HAP-1 (cell line): ENCODE measurements around the gene GLDC.

Experiments used
- DNase-seq, 2 experiments: peaks; one replicate each; pipeline ENCODE4 v3.0.0-alpha.2; 2016 to 2020; ENCODE audit warnings: low spot score in 2 of 2
- H3K27me3 ChIP-seq: fragments of 250-450 bp; sonication (Bioruptor Pico); 2 replicates; pipeline ENCODE4 v1.5.1; 2020; ENCODE audit warnings: low read depth, mild to moderate bottlenecking, moderate library complexity
- H3K36me3 ChIP-seq: fragments of 250-450 bp; sonication (Bioruptor Pico); replicated peaks from 2 replicates; pipeline ENCODE4 v1.5.1; 2020; ENCODE audit warnings: mild to moderate bottlenecking
- H3K4me1 ChIP-seq: fragments of 250-450 bp; sonication (Bioruptor Pico); 2 replicates; pipeline ENCODE4 v1.5.1; 2020; ENCODE audit warnings: mild to moderate bottlenecking
- H3K4me3 ChIP-seq: fragments of 250-450 bp; sonication (Bioruptor Pico); 2 replicates; pipeline ENCODE4 v1.5.1; 2020; ENCODE audit warnings: mild to moderate bottlenecking, moderate library complexity
- H3K9me3 ChIP-seq: fragments of 250-450 bp; sonication (Bioruptor Pico); 2 replicates; pipeline ENCODE4 v1.5.1; 2020; ENCODE audit warnings: mild to moderate bottlenecking, moderate library complexity
- in situ Hi-C: fragments of 300-500 bp; cut with MboI; formaldehyde crosslinking; loops from 3 replicates; pipeline ENCODE4 v1.14.3; 2020; ENCODE audit warnings: low sequenced_read_pairs, inconsistent platforms, mixed read lengths

GLDC gene

GRCh38 chr9:6590772-6591384 lies 54.7 kb downstream of the GLDC start:
- Histone ChIP-seq H3K27me3 (no peaks in the 10 kb centered on the region), H3K4me1 (peaks cover 5% of the 10 kb centered on the region), H3K36me3 (no peaks in the 10 kb centered on the region), H3K9me3 (no peaks in the 10 kb centered on the region), H3K4me3 (no peak overlapping the region)
- DNase-seq, result no peak
- in situ Hi-C loops, result no loop called here

GRCh38 chr9:6590334-6590733 lies 55.2 kb downstream of the GLDC start:
- peaks cover 5% of the 10 kb centered on the region for H3K4me1 ChIP-seq
- no peak overlapping the region for H3K4me3 ChIP-seq
- H3K27me3 ChIP-seq, result no peaks in the 10 kb centered on the region
- H3K36me3 ChIP-seq, result no peaks in the 10 kb centered on the region
- in situ Hi-C loops, result no loop called here
- no peaks in the 10 kb centered on the region for H3K9me3 ChIP-seq
- DNase-seq, result no peak

GRCh38 chr9:6584881-6585597 lies 60.5 kb downstream of the GLDC start:
- peak in 1 of 2 experiments; percentile 21 for DNase-seq
- H3K4me1 ChIP-seq, result peaks cover 5% of the 10 kb centered on the region
- in situ Hi-C loops, result no loop called here
- no peak overlapping the region for H3K4me3 ChIP-seq
- H3K36me3 ChIP-seq, result no peaks in the 10 kb centered on the region
- H3K27me3 ChIP-seq, result no peaks in the 10 kb centered on the region
- H3K9me3 ChIP-seq, result no peaks in the 10 kb centered on the region

GRCh38 chr9:6581253-6581652 lies 64.3 kb downstream of the GLDC start:
- H3K36me3 ChIP-seq, result no peaks in the 10 kb centered on the region
- no peaks in the 10 kb centered on the region for H3K27me3 ChIP-seq
- H3K4me3 ChIP-seq, result no peak overlapping the region
- in situ Hi-C loops, result no loop called here
- no peak for DNase-seq
- H3K9me3 ChIP-seq, result no peaks in the 10 kb centered on the region
- no peaks in the 10 kb centered on the region for H3K4me1 ChIP-seq

GRCh38 chr9:6579613-6580012 lies 65.9 kb downstream of the GLDC start:
- Histone ChIP-seq H3K36me3 (no peaks in the 10 kb centered on the region), H3K4me1 (no peaks in the 10 kb centered on the region), H3K27me3 (no peaks in the 10 kb centered on the region), H3K9me3 (no peaks in the 10 kb centered on the region), H3K4me3 (no peak overlapping the region)
- in situ Hi-C loops, result no loop called here
- no peak for DNase-seq

- Histone ChIP-seq H3K9me3 (no peaks in the 10 kb centered on the region), H3K4me1 (no peaks in the 10 kb centered on the region), H3K27me3 (no peaks in the 10 kb centered on the region), H3K4me3 (no peak overlapping the region), H3K36me3 (no peaks in the 10 kb centered on the region)
- in situ Hi-C loops, result no loop called here
- no peak for DNase-seq
Measured at GRCh38 chr9:6576987-6577386, 68.5 kb downstream of the GLDC start.

- Histone ChIP-seq H3K4me1 (no peaks in the 10 kb centered on the region), H3K27me3 (no peaks in the 10 kb centered on the region), H3K36me3 (no peaks in the 10 kb centered on the region), H3K9me3 (no peaks in the 10 kb centered on the region), H3K4me3 (no peak overlapping the region)
- in situ Hi-C loops, result no loop called here
- no peak for DNase-seq
Measured at GRCh38 chr9:6575324-6576034, 70.0 kb downstream of the GLDC start.

GRCh38 chr9:6567140-6567591 lies 78.4 kb downstream of the GLDC start:
- Histone ChIP-seq H3K4me3 (no peak overlapping the region), H3K36me3 (no peaks in the 10 kb centered on the region), H3K27me3 (no peaks in the 10 kb centered on the region), H3K9me3 (no peaks in the 10 kb centered on the region), H3K4me1 (no peaks in the 10 kb centered on the region)
- in situ Hi-C loops, result loop anchor here (10.0 kb wide), 1 partner anchor 202 kb away; no protein-coding TSS in a partner anchor
- no peak for DNase-seq

- Histone ChIP-seq H3K4me1 (no peaks in the 10 kb centered on the region), H3K4me3 (no peak overlapping the region), H3K36me3 (no peaks in the 10 kb centered on the region), H3K27me3 (no peaks in the 10 kb centered on the region), H3K9me3 (no peaks in the 10 kb centered on the region)
- DNase-seq, result no peak
- in situ Hi-C loops, result loop anchor here (10.0 kb wide), 1 partner anchor 202 kb away; no protein-coding TSS in a partner anchor
Measured at GRCh38 chr9:6566409-6567139, 79.0 kb downstream of the GLDC start.

- DNase-seq, result no peak
- H3K36me3 ChIP-seq, result no peaks in the 10 kb centered on the region
- in situ Hi-C loops, result loop anchor here (10.0 kb wide), 1 partner anchor 201 kb away; no protein-coding TSS in a partner anchor
- H3K4me3 ChIP-seq, result no peak overlapping the region
- H3K27me3 ChIP-seq, result no peaks in the 10 kb centered on the region
- no peaks in the 10 kb centered on the region for H3K4me1 ChIP-seq
- no peaks in the 10 kb centered on the region for H3K9me3 ChIP-seq
Measured at GRCh38 chr9:6565312-6565711, 80.2 kb downstream of the GLDC start.

- Histone ChIP-seq H3K9me3 (no peaks in the 10 kb centered on the region), H3K36me3 (no peaks in the 10 kb centered on the region), H3K4me3 (no peak overlapping the region), H3K4me1 (no peaks in the 10 kb centered on the region), H3K27me3 (no peaks in the 10 kb centered on the region)
- in situ Hi-C loops, result loop anchor here (10.0 kb wide), 1 partner anchor 200 kb away; no protein-coding TSS in a partner anchor
- no peak for DNase-seq
Measured at GRCh38 chr9:6564868-6565267, 80.7 kb downstream of the GLDC start.

GRCh38 chr9:6564360-6564759 lies 81.2 kb downstream of the GLDC start:
- no peak overlapping the region for H3K4me3 ChIP-seq
- no peaks in the 10 kb centered on the region for H3K36me3 ChIP-seq
- no peak for DNase-seq
- no peaks in the 10 kb centered on the region for H3K27me3 ChIP-seq
- no peaks in the 10 kb centered on the region for H3K4me1 ChIP-seq
- in situ Hi-C loops, result loop anchor here (10.0 kb wide), 1 partner anchor 200 kb away; no protein-coding TSS in a partner anchor
- H3K9me3 ChIP-seq, result no peaks in the 10 kb centered on the region

GRCh38 chr9:6562871-6563430 lies 82.6 kb downstream of the GLDC start:
- no peak for DNase-seq
- Histone ChIP-seq H3K36me3 (no peaks in the 10 kb centered on the region), H3K9me3 (no peaks in the 10 kb centered on the region), H3K4me1 (0 out of 2 replicates have a peak, but pooled peaks cover 2% of the 10 kb centered on the region), H3K4me3 (no peak overlapping the region), H3K27me3 (no peaks in the 10 kb centered on the region)
- in situ Hi-C loops, result loop anchor here (10.0 kb wide), 1 partner anchor 198 kb away; no protein-coding TSS in a partner anchor
